K562 (cell line): Measurements from ENCODE around the gene C11orf54. TPM values are rescaled to one million over a fixed set of nuclear protein-coding genes. Genes with fewer than 3 reads are reported as not detected.

Experiments used
- ELF2 ChIP-seq: fragments of 250-450 bp; sonication (Bioruptor Pico); IDR thresholded peaks from 2 replicates; pipeline ENCODE4 v1.5.0; 2021; ENCODE audit warnings: mild to moderate bottlenecking
- FOXK2 ChIP-seq, 2 experiments: fragments of 450-650 bp; IDR thresholded peaks in 1 of 2; conservative IDR thresholded peaks in 1 of 2; 2 replicates each; pipeline ENCODE4 v1.6.1; 2016; ENCODE audit warnings: low read depth in 2 of 2, mild to moderate bottlenecking in 1 of 2
- GATA2 ChIP-seq: sonication (generic); formaldehyde crosslinking; IDR thresholded peaks from 2 replicates; pipeline ENCODE4 v1.4.0; 2020; ENCODE audit warnings: mild to moderate bottlenecking, missing genetic modification reagents
- JUN ChIP-seq, 2 experiments: sonication (generic) in 1 of 2; formaldehyde crosslinking in 1 of 2; IDR thresholded peaks; 2 replicates each; pipeline versions ENCODE4 v1.6.1 to v1.8.0; 2012 to 2022; ENCODE audit warnings: borderline replicate concordance in 2 of 2, mild to moderate bottlenecking in 2 of 2, improper control_type of control experiment in 1 of 2, low read depth in 1 of 2, low read length in 1 of 2, missing genetic modification reagents in 1 of 2
- JUND ChIP-seq, 2 experiments: IDR thresholded peaks; 2 replicates in 1 of 2; 3 replicates in 1 of 2; pipeline ENCODE4 v1.6.1; 2011; ENCODE audit warnings: borderline replicate concordance in 2 of 2, low read depth in 2 of 2, low read length in 2 of 2, improper control_type of control experiment in 1 of 2, missing biosample characterization in 1 of 2, missing genetic modification characterization in 1 of 2, missing genetic modification reagents in 1 of 2
- KAT2B ChIP-seq: IDR thresholded peaks from one replicate; pipeline ENCODE4 v1.6.1; 2012; ENCODE audit warnings: low read depth, mild to moderate bottlenecking, control low read depth, inconsistent platforms, low read length, moderate library complexity
- NCOA4 ChIP-seq: fragments of 450-650 bp; IDR thresholded peaks from 2 replicates; pipeline ENCODE4 v1.6.1; 2018; ENCODE audit warnings: mild to moderate bottlenecking; ENCODE audit not compliant: partially characterized antibody
- NFATC3 ChIP-seq: fragments of 450-650 bp; IDR thresholded peaks from 2 replicates; pipeline ENCODE4 v1.6.1; 2017; ENCODE audit warnings: mild to moderate bottlenecking
- POLR2B ChIP-seq: fragments of 450-650 bp; IDR thresholded peaks from 2 replicates; pipeline ENCODE4 v1.6.1; 2018; ENCODE audit warnings: low read depth; ENCODE audit not compliant: partially characterized antibody
- RCOR1 ChIP-seq, 2 experiments: IDR thresholded peaks; 2 replicates each; pipeline ENCODE4 v1.6.1; 2012; ENCODE audit warnings: low read depth in 2 of 2, low read length in 2 of 2, borderline replicate concordance in 1 of 2, improper control_type of control experiment in 1 of 2
- U2AF2 ChIP-seq: fragments of 200-400 bp; formaldehyde crosslinking; optimal IDR thresholded peaks from 2 replicates; pipeline ENCODE3; 2017; ENCODE audit warnings: low read depth, mild to moderate bottlenecking, low read length
- XRCC4 ChIP-seq: IDR thresholded peaks from one replicate; pipeline ENCODE4 v1.6.1; 2011; ENCODE audit not compliant: insufficient read depth, insufficient read length; ENCODE audit errors: extremely low read depth
- ZNF197 ChIP-seq: fragments of 200-800 bp; sonication (Bioruptor generic); IDR thresholded peaks from 2 replicates; pipeline ENCODE4 v1.6.1; 2016; ENCODE audit warnings: low read depth, missing genetic modification characterization, missing compliant biosample characterization
- ZNF217 ChIP-seq: sonication (generic); formaldehyde crosslinking; IDR thresholded peaks from 2 replicates; pipeline ENCODE4 v1.8.0; 2022; ENCODE audit warnings: mild to moderate bottlenecking, missing genetic modification reagents
- ZNF384 ChIP-seq: IDR thresholded peaks from 2 replicates; pipeline ENCODE4 v1.6.1; 2012; ENCODE audit warnings: low read depth, low read length, improper control_type of control experiment
- ZNF764 ChIP-seq: fragments of 250-450 bp; sonication (Bioruptor Pico); IDR thresholded peaks from 2 replicates; pipeline ENCODE4 v1.4.0; 2020; ENCODE audit warnings: low read depth, mild to moderate bottlenecking, moderate library complexity
- polyA plus RNA-seq, 8 experiments: library from polyadenylated mRNA; depleted of rRNA in 4 of 8; stranded (reverse) in 5 of 8; unstranded in 3 of 8; fragments of >200 nt; fragmentation: Nextera tagmentation in 2 of 8; fragmentation: Illumina TruSeq in 1 of 8; extraction: Ambion mirVana in 2 of 8; extraction: Trizol in 1 of 8; gene quantifications; 2 replicates each; pipeline versions ENCODE4 v1.2.1 to v1.2.3, GENCODE V29; 2011 to 2014; ENCODE audit warnings: inconsistent platforms in 1 of 8, missing spikeins in 1 of 8
- total RNA-seq, 7 experiments: library from RNA; depleted of rRNA in 6 of 7; stranded (reverse); fragments of >200 nt in 6 of 7; fragmentation: Illumina TruSeq in 2 of 7; extraction: Trizol in 2 of 7; gene quantifications; 2 replicates each; pipeline versions ENCODE4 v1.2.1 to v1.2.3, GENCODE V29; 2011 to 2021; ENCODE audit warnings: low replicate concordance in 1 of 7
- TF ChIP-seq, protein P1 (sequence below): fragments of 250-450 bp; sonication (Bioruptor Pico); IDR thresholded peaks from 2 replicates; pipeline ENCODE4 v1.4.0; 2020; ENCODE audit warnings: borderline replicate concordance
- TF ChIP-seq, protein P2 (sequence below): sonication (generic); formaldehyde crosslinking; IDR thresholded peaks from 2 replicates; pipeline ENCODE4 v1.8.1; 2023; ENCODE audit warnings: mild to moderate bottlenecking, missing genetic modification reagents
- TF ChIP-seq, protein P3 (sequence below): sonication (generic); formaldehyde crosslinking; IDR thresholded peaks from 2 replicates; pipeline ENCODE4 v1.8.0; 2022; ENCODE audit warnings: missing genetic modification reagents, mild to moderate bottlenecking, borderline replicate concordance
- TF ChIP-seq, protein P4 (sequence below): sonication (generic); formaldehyde crosslinking; IDR thresholded peaks from 2 replicates; pipeline ENCODE4 v1.5.0; 2020; ENCODE audit warnings: missing genetic modification reagents

The C11orf54 gene
- total and polyA plus RNA-seq, 9 of the 15 experiments (the other 6 are each of a cell fraction or from before 2014, with no cell fraction given) = 13.4 to 33.0 (median 23.1) TPM

- TF ChIP-seq RCOR1 (IDR thresholded peaks at IDR 0.05; ENCODE audit: borderline replicate concordance in 1 of 2, low read depth in 2 of 2, low read length in 2 of 2) (peak in 1 of 2 experiments; percentile 57; a peak in 1 of 4 replicates), ZNF217 (no peak), FOXK2 (conservative IDR thresholded peaks at IDR 0.05 in 1 of 2, IDR thresholded peaks at IDR 0.05 in 1 of 2; ENCODE audit: low read depth in 2 of 2) (peak; percentile 60 to 68; a peak in 1 of 4 replicates), NCOA4 (no peak), ZNF197 (CRISPR knock-in tag) (no peak), NFATC3 (0 out of 2 replicates have a peak, but pooled peaks have one; percentile 15), ZNF764 (no peak), ELF2 (CRISPR knock-in tag) (peak; percentile 82), ZNF384 (no peak), KAT2B (no peak), POLR2B (peak; percentile 99), JUN (IDR thresholded peaks at IDR 0.05; ENCODE audit: borderline replicate concordance, low read depth, low read length) (no peak; the same call in 1 of the 2 replicates), JUN (CRISPR knock-in tag; IDR thresholded peaks at IDR 0.05; ENCODE audit: borderline replicate concordance) (no peak), U2AF2 (no peak), GATA2 (CRISPR knock-in tag) (no peak), JUND (IDR thresholded peaks at IDR 0.05; ENCODE audit: borderline replicate concordance, low read depth, low read length) (peak; percentile 29; the same call in 1 of the 2 replicates), JUND (tag; IDR thresholded peaks at IDR 0.05; ENCODE audit: borderline replicate concordance, low read depth, low read length) (no peak; the same call in 2 of the 3 replicates), XRCC4 (no peak)
- TF ChIP-seq, protein P1, sequence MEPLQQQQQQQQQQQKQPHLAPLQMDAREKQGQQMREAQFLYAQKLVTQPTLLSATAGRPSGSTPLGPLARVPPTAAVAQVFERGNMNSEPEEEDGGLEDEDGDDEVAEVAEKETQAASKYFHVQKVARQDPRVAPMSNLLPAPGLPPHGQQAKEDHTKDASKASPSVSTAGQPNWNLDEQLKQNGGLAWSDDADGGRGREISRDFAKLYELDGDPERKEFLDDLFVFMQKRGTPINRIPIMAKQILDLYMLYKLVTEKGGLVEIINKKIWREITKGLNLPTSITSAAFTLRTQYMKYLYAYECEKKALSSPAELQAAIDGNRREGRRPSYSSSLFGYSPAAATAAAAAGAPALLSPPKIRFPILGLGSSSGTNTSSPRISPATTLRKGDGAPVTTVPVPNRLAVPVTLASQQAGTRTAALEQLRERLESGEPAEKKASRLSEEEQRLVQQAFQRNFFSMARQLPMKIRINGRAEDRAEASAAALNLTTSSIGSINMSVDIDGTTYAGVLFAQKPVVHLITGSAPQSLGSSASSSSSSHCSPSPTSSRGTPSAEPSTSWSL (CRISPR knock-in tag) = no peak
- TF ChIP-seq, protein P2, sequence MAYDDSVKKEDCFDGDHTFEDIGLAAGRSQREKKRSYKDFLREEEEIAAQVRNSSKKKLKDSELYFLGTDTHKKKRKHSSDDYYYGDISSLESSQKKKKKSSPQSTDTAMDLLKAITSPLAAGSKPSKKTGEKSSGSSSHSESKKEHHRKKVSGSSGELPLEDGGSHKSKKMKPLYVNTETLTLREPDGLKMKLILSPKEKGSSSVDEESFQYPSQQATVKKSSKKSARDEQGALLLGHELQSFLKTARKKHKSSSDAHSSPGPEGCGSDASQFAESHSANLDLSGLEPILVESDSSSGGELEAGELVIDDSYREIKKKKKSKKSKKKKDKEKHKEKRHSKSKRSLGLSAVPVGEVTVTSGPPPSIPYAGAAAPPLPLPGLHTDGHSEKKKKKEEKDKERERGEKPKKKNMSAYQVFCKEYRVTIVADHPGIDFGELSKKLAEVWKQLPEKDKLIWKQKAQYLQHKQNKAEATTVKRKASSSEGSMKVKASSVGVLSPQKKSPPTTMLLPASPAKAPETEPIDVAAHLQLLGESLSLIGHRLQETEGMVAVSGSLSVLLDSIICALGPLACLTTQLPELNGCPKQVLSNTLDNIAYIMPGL = 0 out of 2 replicates have a peak, but pooled peaks have one; percentile 32
- TF ChIP-seq, protein P3, sequence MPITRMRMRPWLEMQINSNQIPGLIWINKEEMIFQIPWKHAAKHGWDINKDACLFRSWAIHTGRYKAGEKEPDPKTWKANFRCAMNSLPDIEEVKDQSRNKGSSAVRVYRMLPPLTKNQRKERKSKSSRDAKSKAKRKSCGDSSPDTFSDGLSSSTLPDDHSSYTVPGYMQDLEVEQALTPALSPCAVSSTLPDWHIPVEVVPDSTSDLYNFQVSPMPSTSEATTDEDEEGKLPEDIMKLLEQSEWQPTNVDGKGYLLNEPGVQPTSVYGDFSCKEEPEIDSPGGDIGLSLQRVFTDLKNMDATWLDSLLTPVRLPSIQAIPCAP (CRISPR knock-in tag) = no peak
- TF ChIP-seq, protein P4, sequence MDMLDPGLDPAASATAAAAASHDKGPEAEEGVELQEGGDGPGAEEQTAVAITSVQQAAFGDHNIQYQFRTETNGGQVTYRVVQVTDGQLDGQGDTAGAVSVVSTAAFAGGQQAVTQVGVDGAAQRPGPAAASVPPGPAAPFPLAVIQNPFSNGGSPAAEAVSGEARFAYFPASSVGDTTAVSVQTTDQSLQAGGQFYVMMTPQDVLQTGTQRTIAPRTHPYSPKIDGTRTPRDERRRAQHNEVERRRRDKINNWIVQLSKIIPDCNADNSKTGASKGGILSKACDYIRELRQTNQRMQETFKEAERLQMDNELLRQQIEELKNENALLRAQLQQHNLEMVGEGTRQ (CRISPR knock-in tag) = no peak
These were observed at the start of gene C11orf54, which contains the start of gene TAF1D (continued) for GRCh38 chr11:93741094-93741881.
